Fibroblast of lung (primary cell): ENCODE results near the gene SURF2. TPM values are rescaled to one million over a fixed set of nuclear protein-coding genes. Genes with fewer than 3 reads are reported as not detected.

Experiments
- DNase-seq, 2 donors: peaks; one replicate each; pipeline versions ENCODE4 v3.0.0 to v3.0.0-alpha.2; 2010; ENCODE audit warnings: low read depth in 2 of 2
- H2AFZ ChIP-seq: 2 replicates; pipeline ENCODE4 v1.5.1; 2012; ENCODE audit warnings: low read length, control low read depth, inconsistent platforms
- H3K27ac ChIP-seq: 2 replicates; pipeline ENCODE4 v1.5.1; 2011; ENCODE audit warnings: low read length, control low read depth; ENCODE audit not compliant: insufficient read depth
- H3K27me3 ChIP-seq: 2 replicates; pipeline ENCODE4 v1.5.1; 2011; ENCODE audit warnings: mild to moderate bottlenecking, low read length; ENCODE audit not compliant: control insufficient read depth, insufficient read depth
- H3K36me3 ChIP-seq: 2 replicates; pipeline ENCODE4 v1.5.1; 2011; ENCODE audit warnings: low read length; ENCODE audit not compliant: control insufficient read depth, insufficient read depth
- H3K4me1 ChIP-seq: 2 replicates; pipeline ENCODE4 v1.5.1; 2011; ENCODE audit warnings: low read length; ENCODE audit not compliant: control insufficient read depth, insufficient read depth; ENCODE audit errors: extremely low read depth
- H3K4me2 ChIP-seq: 2 replicates; pipeline ENCODE4 v1.5.1; 2011; ENCODE audit warnings: low read length, control low read depth; ENCODE audit not compliant: insufficient read depth; ENCODE audit errors: extremely low read depth
- H3K4me3 ChIP-seq, 4 experiments: fragments of 200-600 bp in 1 of 4; sonication (generic) in 1 of 4; replicated peaks in 1 of 4; 2 replicates each; pipeline ENCODE4 v1.5.1; 2011 to 2016; ENCODE audit warnings: low read length in 4 of 4, low read depth in 3 of 4, mild to moderate bottlenecking in 3 of 4, control low read depth in 2 of 4, inconsistent platforms in 1 of 4, mixed read lengths in 1 of 4; ENCODE audit not compliant: insufficient read depth in 1 of 4; ENCODE audit errors: control extremely low read depth in 1 of 4
- H3K79me2 ChIP-seq: 2 replicates; pipeline ENCODE4 v1.5.1; 2012; ENCODE audit warnings: mild to moderate bottlenecking, low read length, inconsistent platforms; ENCODE audit not compliant: control insufficient read depth, insufficient read depth
- H3K9ac ChIP-seq: 2 replicates; pipeline ENCODE4 v1.5.1; 2011; ENCODE audit warnings: mild to moderate bottlenecking, low read length, control low read depth; ENCODE audit not compliant: insufficient read depth
- H3K9me3 ChIP-seq: 2 replicates; pipeline ENCODE4 v1.5.1; 2012; ENCODE audit warnings: low read depth, low read length; ENCODE audit not compliant: control insufficient read depth, insufficient read depth
- H4K20me1 ChIP-seq: 2 replicates; pipeline ENCODE4 v1.5.1; 2011; ENCODE audit warnings: low read length; ENCODE audit not compliant: control insufficient read depth, insufficient read depth; ENCODE audit errors: extremely low read depth
- EZH2 ChIP-seq: IDR thresholded peaks from 2 replicates; pipeline ENCODE4 v1.5.1; 2012; ENCODE audit warnings: low read length, control low read depth, mild to moderate bottlenecking; ENCODE audit errors: missing control alignments
- polyA plus RNA-seq, 2 donors: library from polyadenylated mRNA; depleted of rRNA in 1 of 2; stranded (reverse) in 1 of 2; unstranded in 1 of 2; fragments of >200 nt; gene quantifications; 2 replicates each; pipeline ENCODE4 v1.2.1, GENCODE V29; 2011 to 2012; ENCODE audit warnings: missing spikeins in 1 of 2
- total RNA-seq: library from RNA; depleted of rRNA; stranded (reverse); fragments of >200 nt; gene quantifications from 2 replicates; pipeline ENCODE4 v1.2.1, GENCODE V29; 2014
- TF ChIP-seq, protein P1 (sequence below), 2 donors: IDR thresholded peaks in 1 of 2; conservative IDR thresholded peaks in 1 of 2; 1 replicate in 1 of 2; 2 replicates in 1 of 2; pipeline ENCODE4 v1.5.1; 2011 to 2012; ENCODE audit warnings: low read length in 2 of 2, control low read depth in 1 of 2, inconsistent platforms in 1 of 2, low read depth in 1 of 2, mild to moderate bottlenecking in 1 of 2

Gene SURF2
- total and polyA plus RNA-seq, 2 donors (not counting 1 experiment from before 2014, with no cell fraction given) = 11.2 to 13.9 TPM

GRCh38 chr9:133404454-133405002 lies 48.2 kb downstream of the SURF2 start:
- Histone ChIP-seq H3K4me1 (peaks cover 2% of the 10 kb centered on the region), H3K4me2 (no peak overlapping the region), H4K20me1 (no peaks in the 10 kb centered on the region), H3K9ac (no peak overlapping the region), H3K9me3 (no peaks in the 10 kb centered on the region), H2AFZ (no peak overlapping the region), H3K79me2 (no peaks in the 10 kb centered on the region), H3K27ac (no peak overlapping the region), H3K27me3 (no peaks in the 10 kb centered on the region), H3K4me3 (no peak overlapping the region), H3K36me3 (peaks cover 12% of the 10 kb centered on the region)
- TF ChIP-seq, protein P1, sequence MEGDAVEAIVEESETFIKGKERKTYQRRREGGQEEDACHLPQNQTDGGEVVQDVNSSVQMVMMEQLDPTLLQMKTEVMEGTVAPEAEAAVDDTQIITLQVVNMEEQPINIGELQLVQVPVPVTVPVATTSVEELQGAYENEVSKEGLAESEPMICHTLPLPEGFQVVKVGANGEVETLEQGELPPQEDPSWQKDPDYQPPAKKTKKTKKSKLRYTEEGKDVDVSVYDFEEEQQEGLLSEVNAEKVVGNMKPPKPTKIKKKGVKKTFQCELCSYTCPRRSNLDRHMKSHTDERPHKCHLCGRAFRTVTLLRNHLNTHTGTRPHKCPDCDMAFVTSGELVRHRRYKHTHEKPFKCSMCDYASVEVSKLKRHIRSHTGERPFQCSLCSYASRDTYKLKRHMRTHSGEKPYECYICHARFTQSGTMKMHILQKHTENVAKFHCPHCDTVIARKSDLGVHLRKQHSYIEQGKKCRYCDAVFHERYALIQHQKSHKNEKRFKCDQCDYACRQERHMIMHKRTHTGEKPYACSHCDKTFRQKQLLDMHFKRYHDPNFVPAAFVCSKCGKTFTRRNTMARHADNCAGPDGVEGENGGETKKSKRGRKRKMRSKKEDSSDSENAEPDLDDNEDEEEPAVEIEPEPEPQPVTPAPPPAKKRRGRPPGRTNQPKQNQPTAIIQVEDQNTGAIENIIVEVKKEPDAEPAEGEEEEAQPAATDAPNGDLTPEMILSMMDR (conservative IDR thresholded peaks at IDR 0.05 in 1 of 2, IDR thresholded peaks at IDR 0.05 in 1 of 2; ENCODE audit: low read depth in 1 of 2, low read length in 2 of 2) = no peak
- no peak for TF ChIP-seq EZH2
- DNase-seq = no peak

- no peak overlapping the region for H3K9ac ChIP-seq
- no peak overlapping the region for H2AFZ ChIP-seq
- H3K36me3 ChIP-seq = peaks cover 12% of the 10 kb centered on the region
- H3K4me1 ChIP-seq = peaks cover 2% of the 10 kb centered on the region
- H3K4me3 ChIP-seq = no peak overlapping the region
- no peaks in the 10 kb centered on the region for H3K79me2 ChIP-seq
- H3K27me3 ChIP-seq = no peaks in the 10 kb centered on the region
- TF ChIP-seq EZH2 = no peak
- TF ChIP-seq, protein P1 (conservative IDR thresholded peaks at IDR 0.05 in 1 of 2, IDR thresholded peaks at IDR 0.05 in 1 of 2; ENCODE audit: low read depth in 1 of 2, low read length in 2 of 2) = no peak
- no peaks in the 10 kb centered on the region for H4K20me1 ChIP-seq
- H3K4me2 ChIP-seq = no peak overlapping the region
- H3K9me3 ChIP-seq = no peaks in the 10 kb centered on the region
- peak in 1 of 2 donors; percentile 41 for DNase-seq
- no peak overlapping the region for H3K27ac ChIP-seq
These were observed 49.4 kb downstream of the SURF2 start for GRCh38 chr9:133405508-133406438.

DNA sequence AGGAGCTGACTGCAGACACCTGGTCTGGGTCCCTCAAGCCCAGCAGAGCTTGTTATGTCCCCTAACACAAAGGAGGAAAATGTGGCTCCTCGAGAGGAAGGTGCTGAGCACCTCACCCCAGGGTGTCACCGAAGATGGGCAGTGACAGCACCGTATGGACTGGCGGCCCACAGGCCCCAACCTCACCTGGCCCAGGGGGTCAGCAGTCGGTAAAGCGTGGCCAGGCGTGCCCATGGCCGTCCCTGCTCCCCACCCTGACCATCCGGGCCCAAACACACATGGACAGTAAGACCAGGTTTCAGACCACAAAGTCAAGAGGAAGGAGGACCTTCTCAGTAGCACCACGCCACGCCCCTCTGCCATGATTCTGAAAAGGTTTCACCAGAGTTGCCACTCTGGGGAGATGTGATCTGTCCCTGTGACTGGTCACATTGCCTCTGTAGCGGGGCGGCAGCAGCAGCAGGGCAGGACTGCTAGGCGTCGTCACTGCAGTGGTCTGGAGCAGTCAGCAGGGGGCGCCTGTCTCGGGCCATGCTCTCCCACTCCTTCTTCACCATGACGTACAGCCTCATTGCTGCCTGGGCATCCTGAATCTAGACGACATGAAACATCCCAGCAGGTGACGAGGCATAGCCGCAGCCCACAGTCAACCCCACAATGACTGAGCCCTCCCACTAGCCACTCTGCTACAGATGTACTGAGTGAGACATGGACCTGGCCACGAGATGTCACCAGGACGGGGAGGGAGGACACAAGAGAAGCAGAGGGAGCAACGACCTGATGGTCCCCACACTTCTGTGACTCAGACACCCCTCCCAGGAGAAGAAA lies 50.3 kb downstream of the SURF2 start:
- Histone ChIP-seq H3K4me2 (no peak overlapping the region), H3K4me3 (no peak overlapping the region), H3K79me2 (no peaks in the 10 kb centered on the region), H3K9me3 (no peaks in the 10 kb centered on the region), H3K27ac (no peak overlapping the region), H3K36me3 (peaks cover 16% of the 10 kb centered on the region), H2AFZ (no peak overlapping the region), H4K20me1 (no peaks in the 10 kb centered on the region), H3K4me1 (peaks cover 2% of the 10 kb centered on the region), H3K9ac (no peak overlapping the region), H3K27me3 (no peaks in the 10 kb centered on the region)
- peak; percentile 56 to 69 for DNase-seq
- TF ChIP-seq EZH2 = no peak
- TF ChIP-seq, protein P1 (conservative IDR thresholded peaks at IDR 0.05 in 1 of 2, IDR thresholded peaks at IDR 0.05 in 1 of 2; ENCODE audit: low read depth in 1 of 2, low read length in 2 of 2) = peak; percentile 75 to 94
